Measurements from ENCODE around the gene SIT1. TPM values are rescaled to one million over a fixed set of nuclear protein-coding genes. Genes with fewer than 3 reads are reported as not detected.

Gene SIT1
- total and polyA plus RNA-seq, 10 donors = 24.2 to 82.7 (median 41.1) TPM

DNA sequence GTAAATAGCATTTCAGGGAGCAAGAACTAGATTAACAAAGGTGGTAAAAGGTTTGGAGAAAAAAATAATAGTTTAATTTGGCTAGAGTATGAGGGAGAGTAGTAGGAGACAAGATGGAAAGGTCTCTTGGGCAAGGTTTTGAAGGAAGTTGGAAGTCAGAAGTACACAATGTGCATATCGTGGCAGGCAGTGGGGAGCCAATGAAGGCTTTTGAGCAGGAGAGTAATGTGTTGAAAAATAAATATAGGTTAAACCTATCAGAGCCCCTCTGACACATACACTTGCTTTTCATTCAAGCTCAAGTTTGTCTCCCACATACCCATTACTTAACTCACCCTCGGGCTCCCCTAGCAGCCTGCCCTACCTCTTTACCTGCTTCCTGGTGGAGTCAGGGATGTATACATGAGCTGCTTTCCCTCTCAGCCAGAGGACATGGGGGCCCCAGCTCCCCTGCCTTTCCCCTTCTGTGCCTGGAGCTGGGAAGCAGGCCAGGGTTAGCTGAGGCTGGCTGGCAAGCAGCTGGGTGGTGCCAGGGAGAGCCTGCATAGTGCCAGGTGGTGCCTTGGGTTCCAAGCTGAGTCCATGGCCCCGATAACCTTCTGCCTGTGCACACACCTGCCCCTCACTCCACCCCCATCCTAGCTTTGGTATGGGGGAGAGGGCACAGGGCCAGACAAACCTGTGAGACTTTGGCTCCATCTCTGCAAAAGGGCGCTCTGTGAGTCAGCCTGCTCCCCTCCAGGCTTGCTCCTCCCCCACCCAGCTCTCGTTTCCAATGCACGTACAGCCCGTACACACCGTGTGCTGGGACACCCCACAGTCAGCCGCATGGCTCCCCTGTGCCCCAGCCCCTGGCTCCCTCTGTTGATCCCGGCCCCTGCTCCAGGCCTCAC, 22.6 kb upstream of the SIT1 start, which contains the start of gene CA9:
Gene CA9 (plus strand): TSS at position 797 of the 893 bp plus-strand sequence. CDS start 32 bp downstream, at position 829.
- WGBS, 5 donors = 77 to 89% (median 85%) methylated on average over 10 of the region's 10 CpGs
- Histone ChIP-seq H3K4me1 (peaks cover 0 to 18% (median 14%) of the 10 kb centered on the region in 6 donors), H3K9me3 (no peaks in the 10 kb centered on the region), H3K27me3 (replicated peaks in 1 of 7) (peaks cover 0 to 17% (median 4%) of the 10 kb centered on the region in 7 donors), H3K4me3 (no peak within 1 kb of the TSS), H3K27ac (no peak within 1 kb of the TSS), H3K36me3 (no peaks in the 10 kb centered on the region)
- no peak for TF ChIP-seq POLR2AphosphoS5 (IDR thresholded peaks at IDR 0.05)
- no peak for TF ChIP-seq POLR2A (IDR thresholded peaks at IDR 0.05)
- TF ChIP-seq, protein P1, sequence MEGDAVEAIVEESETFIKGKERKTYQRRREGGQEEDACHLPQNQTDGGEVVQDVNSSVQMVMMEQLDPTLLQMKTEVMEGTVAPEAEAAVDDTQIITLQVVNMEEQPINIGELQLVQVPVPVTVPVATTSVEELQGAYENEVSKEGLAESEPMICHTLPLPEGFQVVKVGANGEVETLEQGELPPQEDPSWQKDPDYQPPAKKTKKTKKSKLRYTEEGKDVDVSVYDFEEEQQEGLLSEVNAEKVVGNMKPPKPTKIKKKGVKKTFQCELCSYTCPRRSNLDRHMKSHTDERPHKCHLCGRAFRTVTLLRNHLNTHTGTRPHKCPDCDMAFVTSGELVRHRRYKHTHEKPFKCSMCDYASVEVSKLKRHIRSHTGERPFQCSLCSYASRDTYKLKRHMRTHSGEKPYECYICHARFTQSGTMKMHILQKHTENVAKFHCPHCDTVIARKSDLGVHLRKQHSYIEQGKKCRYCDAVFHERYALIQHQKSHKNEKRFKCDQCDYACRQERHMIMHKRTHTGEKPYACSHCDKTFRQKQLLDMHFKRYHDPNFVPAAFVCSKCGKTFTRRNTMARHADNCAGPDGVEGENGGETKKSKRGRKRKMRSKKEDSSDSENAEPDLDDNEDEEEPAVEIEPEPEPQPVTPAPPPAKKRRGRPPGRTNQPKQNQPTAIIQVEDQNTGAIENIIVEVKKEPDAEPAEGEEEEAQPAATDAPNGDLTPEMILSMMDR (IDR thresholded peaks at IDR 0.05 in 8 of 11, conservative IDR thresholded peaks at IDR 0.05 in 3 of 11) = no peak
- DNase-seq = no peak
- intact Hi-C loops (cut with DNase I; ENCODE audit: low total_unique reads) = no loop called here

DNA sequence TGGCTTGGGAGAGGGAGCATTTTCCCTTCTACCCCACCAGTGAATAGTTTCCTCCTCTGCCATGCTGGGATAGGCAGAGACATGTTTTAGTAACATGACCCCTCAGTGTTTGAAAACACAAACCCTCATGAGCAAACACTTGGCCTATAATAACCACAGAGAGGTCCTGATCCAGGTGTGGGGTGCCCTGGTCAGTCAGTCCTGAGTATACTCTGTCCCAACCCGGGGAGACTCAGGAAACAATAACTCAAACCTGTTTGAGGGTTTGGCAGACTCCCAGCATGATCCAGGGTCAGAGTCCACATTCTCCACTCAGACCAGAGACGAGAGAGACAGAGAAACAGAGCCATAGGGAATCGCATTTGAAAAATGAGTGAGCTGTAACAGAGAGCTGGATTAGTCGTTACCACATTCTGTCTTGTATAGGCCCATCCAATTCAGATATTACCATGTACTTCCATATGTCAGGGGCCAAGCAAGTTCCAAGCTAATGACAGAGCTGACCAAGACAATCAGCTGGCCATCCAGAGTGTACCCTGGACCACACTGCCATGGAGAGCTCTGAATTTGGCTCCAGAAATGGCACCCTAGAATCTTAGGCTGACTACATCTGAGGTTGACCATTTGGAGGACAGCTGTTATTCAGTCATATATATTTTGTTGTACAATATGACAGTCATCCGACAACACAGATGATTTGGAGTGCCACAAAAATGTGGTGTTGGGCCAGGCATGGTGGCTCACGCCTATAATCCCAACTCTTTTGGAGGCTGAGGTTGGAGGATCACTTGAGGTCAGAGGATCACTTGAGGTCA, 18.8 kb upstream of the SIT1 start:
- Histone ChIP-seq H3K27ac (no peak overlapping the region), H3K9me3 (no peaks in the 10 kb centered on the region), H3K4me3 (no peak overlapping the region), H3K4me1 (peaks cover 5 to 23% (median 19%) of the 10 kb centered on the region in 6 donors), H3K36me3 (no peaks in the 10 kb centered on the region), H3K27me3 (replicated peaks in 1 of 7) (no peaks in the 10 kb centered on the region)
- 63 to 78% (median 76%) methylated on average over 6 of the region's 6 CpGs for WGBS, 5 donors
- intact Hi-C loops (cut with DNase I; ENCODE audit: low total_unique reads) = loop anchor here (10.0 kb wide), 1 partner anchor 65 kb away; the partner anchor contains the start of gene TESK1
- TF ChIP-seq, protein P1 (IDR thresholded peaks at IDR 0.05 in 8 of 11, conservative IDR thresholded peaks at IDR 0.05 in 3 of 11) = no peak
- peak; percentile 5 for DNase-seq

GRCh38 chr9:35667939-35668338, 17.2 kb upstream of the SIT1 start:
- H3K27me3 ChIP-seq (replicated peaks in 1 of 7) = no peaks in the 10 kb centered on the region
- no peak for DNase-seq
- H3K4me3 ChIP-seq = no peak overlapping the region
- H3K27ac ChIP-seq = no peak overlapping the region
- peaks cover 5 to 39% (median 28%) of the 10 kb centered on the region in 6 donors for H3K4me1 ChIP-seq
- 90 to 100% (median 94%) methylated on average over 3 of the region's 3 CpGs for WGBS, 5 donors
- intact Hi-C loops (cut with DNase I; ENCODE audit: low total_unique reads) = loop anchor here (10.0 kb wide), 1 partner anchor 63 kb away; the partner anchor contains the start of gene TESK1
- TF ChIP-seq, protein P1 (IDR thresholded peaks at IDR 0.05 in 8 of 11, conservative IDR thresholded peaks at IDR 0.05 in 3 of 11) = no peak
- TF ChIP-seq POLR2A (IDR thresholded peaks at IDR 0.05) = no peak
- no peak for TF ChIP-seq POLR2AphosphoS5 (IDR thresholded peaks at IDR 0.05)
- H3K9me3 ChIP-seq = no peaks in the 10 kb centered on the region
- H3K36me3 ChIP-seq = no peaks in the 10 kb centered on the region

Data from spleen (tissue), 11 donors.